NCI-H82 treated with DMSO at 0.1 percent for 48 hours (cell line): ENCODE measurements around the gene CEL.

Source experiments
- DNase-seq: peaks from one replicate; lab custom pipeline; 2025; ENCODE audit not compliant: unreplicated experiment; lab: John Stamatoyannopoulos, UW

Gene CEL

DNA sequence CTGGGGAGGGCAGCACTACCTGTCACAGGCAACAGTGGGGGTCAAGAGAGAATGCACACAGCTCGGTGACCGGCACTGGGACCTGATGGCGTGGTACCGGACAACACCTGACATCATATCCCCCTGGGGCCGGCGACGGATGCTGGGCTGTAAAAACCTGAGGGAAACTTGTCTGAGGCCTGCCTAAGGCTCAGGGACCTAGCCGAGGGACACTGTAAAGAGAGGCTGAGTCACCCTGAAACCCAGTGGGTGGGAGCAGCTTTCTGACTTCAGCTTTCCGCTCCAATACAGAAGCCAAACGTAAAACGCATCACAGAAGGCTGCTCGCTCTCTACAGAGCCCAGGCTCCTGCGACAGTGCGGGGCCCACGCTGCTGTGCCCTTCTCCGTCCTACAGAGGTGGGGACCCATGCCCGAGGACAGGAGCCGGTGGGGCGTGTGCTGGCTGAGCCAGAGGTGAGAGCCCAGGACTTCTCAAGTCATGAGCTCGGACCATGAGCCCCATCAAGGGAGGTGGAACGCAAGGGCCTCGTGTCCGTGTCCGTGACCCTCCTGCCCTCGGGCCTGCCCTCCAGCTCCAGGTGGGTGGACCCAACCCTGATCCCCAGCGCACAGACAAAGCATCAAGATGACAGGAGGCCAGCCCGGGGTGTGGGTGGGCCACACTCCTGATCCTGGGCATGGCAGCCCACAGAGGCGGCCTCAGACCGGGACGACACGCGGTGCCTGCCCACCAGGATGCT is 54.0 kb downstream of the CEL start:
- no peak for DNase-seq

DNA sequence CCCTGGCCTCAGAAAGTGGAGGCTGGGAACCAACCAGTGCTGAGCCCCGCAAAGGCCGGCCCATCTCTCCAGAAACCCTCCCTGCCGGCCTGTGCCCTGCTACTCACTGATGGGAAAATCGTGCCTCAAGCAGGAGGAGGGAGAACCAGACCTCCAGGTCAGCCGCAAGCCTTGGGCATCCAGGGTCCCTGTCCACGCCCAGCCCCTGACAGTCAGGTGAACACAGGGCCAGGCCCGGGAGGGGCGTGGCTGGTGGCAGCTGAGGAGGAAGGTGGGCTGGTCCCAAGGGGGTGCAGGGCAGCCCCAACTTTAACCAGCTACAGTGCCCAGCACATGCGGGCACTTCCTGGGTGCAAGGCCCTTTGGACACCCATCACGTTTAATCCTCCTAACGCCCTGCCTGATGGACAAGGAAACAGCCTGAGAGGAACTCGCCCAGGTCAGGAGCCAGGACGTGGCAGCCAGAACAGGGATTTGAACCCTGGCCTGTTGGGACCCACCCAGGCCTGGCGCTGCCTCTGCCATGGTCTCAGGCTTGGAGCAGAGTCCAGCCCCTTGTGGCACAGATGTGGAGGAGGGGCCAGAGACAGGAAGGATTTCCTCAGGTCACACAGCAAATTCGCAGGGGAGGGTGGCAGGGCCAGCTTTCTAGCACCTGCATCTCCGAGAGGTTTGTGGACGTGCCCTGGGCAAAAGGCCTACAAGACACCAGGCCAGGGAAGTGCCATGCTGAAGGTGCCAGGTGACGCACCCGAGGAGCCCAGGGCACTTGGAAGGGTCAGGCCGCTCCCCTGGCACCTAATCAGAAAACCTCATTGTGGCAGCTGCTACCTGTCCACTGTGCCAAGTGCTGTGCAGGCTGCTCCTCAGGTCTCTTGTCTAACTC is 54.8 kb downstream of the CEL start:
- no peak for DNase-seq

DNA sequence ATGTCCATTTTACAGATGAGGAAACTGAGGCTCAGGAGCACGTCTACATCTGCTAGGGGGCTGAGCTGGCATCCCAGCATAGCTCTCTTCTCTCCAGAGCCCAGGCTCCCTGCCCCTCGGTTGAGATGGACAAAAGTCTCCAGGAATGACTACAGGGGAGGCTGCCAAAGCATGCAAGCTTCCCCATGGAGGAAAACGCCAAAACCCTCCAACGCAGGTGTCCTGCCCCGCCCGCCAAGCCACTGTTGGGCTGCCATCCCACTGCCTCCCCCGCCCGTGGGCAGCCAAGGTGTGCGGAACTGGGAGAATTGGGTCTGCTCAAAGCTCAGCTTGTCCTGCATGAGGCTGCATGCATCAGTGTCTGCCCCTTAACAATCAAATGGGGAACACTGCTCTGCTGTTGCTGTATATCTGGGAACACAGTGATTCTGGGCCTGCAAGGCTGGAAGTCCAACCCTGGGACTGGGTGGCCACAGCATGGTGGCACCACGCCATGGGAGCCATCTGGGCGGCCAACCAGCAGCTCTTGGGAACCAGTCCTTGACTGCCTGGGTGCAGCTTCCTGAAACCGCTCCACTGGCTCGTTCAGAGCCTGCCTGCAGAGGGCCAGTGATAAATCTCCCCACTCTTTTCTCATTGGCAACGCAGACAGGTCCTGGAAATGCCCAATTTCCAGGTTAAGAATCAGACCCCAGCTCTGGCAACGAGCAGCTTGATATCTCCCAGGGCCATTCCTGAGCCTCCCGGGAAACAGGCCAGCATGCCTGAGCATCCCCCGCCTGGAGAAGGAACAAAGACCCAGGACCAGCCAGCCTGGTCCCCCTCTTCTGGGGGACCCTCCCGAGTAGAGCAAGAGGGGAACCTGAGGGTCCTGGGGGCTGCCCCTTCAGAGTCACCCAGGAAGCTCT is 55.7 kb downstream of the CEL start:
- DNase-seq = no peak

DNA sequence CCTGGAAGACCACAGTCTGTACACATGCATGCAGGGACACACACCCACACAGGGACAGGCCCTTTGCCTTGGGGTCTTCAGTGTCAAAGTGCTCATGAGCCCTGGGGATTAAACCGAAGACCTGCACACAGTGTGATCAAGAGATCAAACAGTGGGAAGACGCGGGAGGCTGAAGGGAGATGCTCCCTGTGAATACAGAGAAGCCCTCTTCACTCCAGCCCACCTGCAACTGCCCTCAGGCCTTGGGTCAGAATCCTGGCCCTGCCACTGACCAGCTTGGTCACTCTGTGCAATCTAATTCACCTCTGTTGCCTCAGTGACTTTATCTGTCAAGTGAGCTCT is 56.4 kb downstream of the CEL start:
- DNase-seq = no peak

DNA sequence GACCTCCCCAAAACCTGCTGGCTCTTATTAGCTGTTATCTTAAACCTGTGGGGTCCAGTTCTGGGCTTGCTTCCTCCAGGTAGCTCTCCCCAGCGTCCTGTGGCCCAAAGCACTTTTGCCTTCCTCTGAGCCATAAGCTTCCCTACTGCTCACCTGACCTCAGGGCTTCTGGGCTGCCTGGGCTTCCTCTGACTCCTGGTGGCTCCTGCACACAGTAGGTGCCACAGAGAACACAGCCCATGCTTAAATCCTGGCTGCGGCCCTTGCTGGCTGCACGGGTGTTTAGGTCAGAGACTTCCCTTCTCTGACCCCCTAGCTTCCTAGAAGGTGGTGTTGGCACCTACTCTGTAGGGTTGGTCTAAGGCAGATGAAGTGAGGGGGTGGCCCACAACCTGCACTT is 56.8 kb downstream of the CEL start:
- no peak for DNase-seq

DNA sequence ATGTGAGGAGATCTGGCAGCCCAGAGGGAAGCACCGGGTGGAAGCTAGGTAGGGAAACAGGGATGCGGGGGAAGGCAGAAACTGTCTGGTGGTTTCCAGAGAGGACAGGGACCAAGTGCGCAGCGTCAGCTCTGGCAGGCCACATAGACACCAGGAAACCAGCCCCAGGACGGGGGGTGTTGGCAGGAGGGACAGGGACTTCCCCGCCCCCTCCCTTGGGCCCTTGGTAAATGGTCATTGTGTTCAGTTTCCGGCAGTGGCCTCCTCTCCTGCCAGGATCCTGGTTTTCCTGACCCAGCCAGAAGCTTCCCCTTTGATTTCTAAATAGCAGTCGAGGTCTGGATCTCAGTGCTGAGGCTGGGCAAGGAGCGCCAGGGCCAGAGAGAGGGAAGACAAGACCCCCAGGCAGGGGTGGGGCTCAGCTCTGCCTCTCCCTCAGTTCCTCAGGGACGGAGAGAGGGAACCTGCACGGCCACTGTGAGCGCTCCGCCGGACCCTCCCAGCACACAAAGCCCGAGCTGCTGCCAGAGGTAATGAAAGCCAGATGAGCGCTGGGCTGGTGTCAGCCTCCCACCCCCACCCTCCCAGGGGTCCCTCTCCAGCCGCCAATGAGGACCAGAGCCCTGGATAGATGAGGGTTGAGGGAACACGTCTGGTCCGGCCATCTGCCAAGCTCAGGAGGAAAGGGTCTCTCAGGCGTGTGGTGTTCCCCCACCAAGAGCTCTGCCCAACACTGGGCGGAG is 57.5 kb downstream of the CEL start:
- DNase-seq = no peak

DNA sequence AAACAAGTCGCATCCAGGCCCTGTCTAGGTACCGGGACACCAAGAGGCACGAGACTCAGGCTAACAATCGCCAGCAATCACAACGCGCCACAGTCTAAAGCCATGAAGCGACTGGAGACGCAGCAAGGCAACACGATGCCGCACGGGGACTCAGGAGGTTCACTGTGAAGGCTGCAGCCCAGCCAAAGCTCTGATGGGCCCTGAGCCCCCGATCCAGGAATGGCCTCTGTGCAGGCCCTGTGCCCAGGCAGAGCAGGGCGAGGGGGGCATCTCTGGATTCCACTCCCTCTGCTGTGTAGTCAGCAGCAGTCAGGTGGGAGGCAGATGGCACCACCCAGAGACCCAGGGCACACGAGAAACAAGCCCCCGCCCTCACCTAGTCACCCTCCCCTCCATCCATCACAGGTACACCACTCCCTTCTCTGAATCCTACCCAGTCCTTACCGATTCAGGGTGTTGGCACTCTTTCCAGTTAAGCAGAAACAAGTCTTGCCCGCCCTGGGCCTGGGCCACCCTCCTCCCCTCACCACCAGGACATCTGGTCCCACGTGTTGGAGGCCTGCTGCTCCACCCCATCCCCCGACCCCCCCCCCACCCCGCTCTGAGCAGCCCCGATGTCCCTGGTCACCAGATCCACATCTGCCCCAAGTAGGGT is 58.2 kb downstream of the CEL start:
- DNase-seq = no peak

DNA sequence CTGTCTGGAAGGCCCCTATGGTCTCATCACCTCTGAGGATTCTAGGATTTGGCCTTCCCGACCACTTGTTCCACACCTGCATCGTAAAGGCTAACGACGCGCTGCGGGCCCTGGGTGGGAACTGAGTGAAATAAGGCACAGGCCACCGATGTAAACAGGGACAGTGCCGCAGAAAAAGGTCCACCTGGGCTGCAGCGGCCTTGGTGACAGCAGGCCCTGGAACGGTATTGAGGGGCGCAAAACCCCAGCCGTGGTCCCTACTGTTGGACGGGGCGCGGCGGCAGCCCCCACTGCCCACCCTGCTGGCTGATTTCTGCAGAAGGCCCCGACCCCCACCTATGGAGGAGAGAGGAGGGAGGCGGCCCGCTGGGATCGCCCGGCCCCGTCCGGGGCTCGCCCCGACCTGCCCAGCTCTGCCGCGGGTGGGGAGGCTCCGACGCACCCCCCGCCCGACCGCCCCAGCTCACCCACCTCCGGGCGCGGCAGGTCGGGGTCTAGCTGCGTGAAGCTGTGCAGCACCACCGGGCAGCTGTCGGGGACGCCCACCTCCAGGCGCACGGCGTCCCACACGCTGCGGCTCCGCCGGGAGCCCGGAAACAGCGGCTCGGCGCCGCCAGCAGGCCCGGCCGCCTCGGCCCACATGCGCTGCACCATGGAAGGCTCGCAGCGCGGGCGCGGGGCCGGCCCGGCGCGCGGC is 58.9 kb downstream of the CEL start:
- DNase-seq = no peak
